PC-9 (cell line): Measurements from ENCODE around the gene RMC1. TPM values are rescaled to one million over a fixed set of nuclear protein-coding genes. Genes with fewer than 3 reads are reported as not detected.
A peak's percentile ranks its signal among the peaks of the same experiment; 100 is the strongest.

Experiments
- BruUV-seq: library from RNA; stranded (reverse); fragments of 400-500 nt; replicated peaks from 2 replicates; lab custom pipeline; 2021; lab: Mats Ljungman, UMichigan
- CTCF ChIA-PET: fragments of 300-600 bp; sonication (Branson Sonifier 250); formaldehyde crosslinking; loops from one replicate; lab custom pipeline; 2022; ENCODE audit warnings: antibody characterized with exemption; lab: Charles Lee
- POLR2A ChIA-PET: fragments of 300-600 bp; sonication (Branson Sonifier 250); formaldehyde crosslinking; loops from one replicate; lab custom pipeline; 2022; ENCODE audit warnings: antibody characterized with exemption; ENCODE audit not compliant: unreplicated experiment; lab: Charles Lee
- DNase-seq, 2 experiments: peaks; one replicate each; pipeline versions ENCODE4 v3.0.0 to v3.0.0-alpha.2; 2015 to 2022; ENCODE audit warnings: mixed read lengths in 1 of 2
- H2AFZ ChIP-seq: fragments of 200-600 bp; sonication (generic); 2 replicates; pipeline ENCODE4 v1.8.1; 2017; ENCODE audit warnings: antibody characterized with exemption
- H3F3A ChIP-seq: fragments of 200-600 bp; sonication (generic); 2 replicates; pipeline ENCODE4 v1.8.1; 2017; ENCODE audit warnings: antibody characterized with exemption, mild to moderate bottlenecking, low read depth; ENCODE audit not compliant: insufficient read depth
- H3K27ac ChIP-seq: fragments of 200-600 bp; sonication (generic); 2 replicates; pipeline ENCODE4 v1.6.1; 2016; ENCODE audit warnings: mixed run types
- H3K27me3 ChIP-seq: fragments of 200-600 bp; sonication (generic); 2 replicates; pipeline ENCODE4 v1.6.1; 2016; ENCODE audit warnings: low read depth, mixed run types; ENCODE audit not compliant: insufficient read depth
- H3K36me3 ChIP-seq: fragments of 200-600 bp; sonication (generic); 2 replicates; pipeline ENCODE4 v1.6.1; 2016; ENCODE audit warnings: low read depth, mixed run types
- H3K4me1 ChIP-seq: fragments of 200-600 bp; sonication (generic); replicated peaks from 2 replicates; pipeline ENCODE4 v1.6.1; 2016; ENCODE audit warnings: mixed run types; ENCODE audit not compliant: insufficient read depth
- H3K4me2 ChIP-seq: fragments of 200-600 bp; sonication (generic); 2 replicates; pipeline ENCODE4 v1.6.1; 2017; ENCODE audit warnings: mixed run types
- H3K4me3 ChIP-seq: fragments of 200-600 bp; sonication (generic); 2 replicates; pipeline ENCODE4 v1.6.1; 2016; ENCODE audit warnings: mixed run types
- H3K79me2 ChIP-seq: fragments of 200-600 bp; sonication (generic); 2 replicates; pipeline ENCODE4 v1.6.1; 2017; ENCODE audit warnings: low read depth, mixed run types
- H3K9me2 ChIP-seq: fragments of 200-600 bp; sonication (generic); 2 replicates; pipeline ENCODE4 v1.8.1; 2017; ENCODE audit warnings: mild to moderate bottlenecking; ENCODE audit not compliant: insufficient read depth
- H3K9me3 ChIP-seq: fragments of 200-600 bp; sonication (generic); 2 replicates; pipeline ENCODE4 v1.8.1; 2016; ENCODE audit warnings: low read depth; ENCODE audit not compliant: insufficient read depth
- H4K20me1 ChIP-seq: fragments of 200-600 bp; sonication (generic); 2 replicates; pipeline ENCODE4 v1.8.1; 2017; ENCODE audit not compliant: insufficient read depth
- EZH2 ChIP-seq: fragments of 200-600 bp; sonication (generic); IDR thresholded peaks from 2 replicates; pipeline ENCODE4 v1.8.0; 2017; ENCODE audit warnings: antibody characterized with exemption, low read depth
- intact Hi-C: fragments of 100-400 bp; cut with micrococcal nuclease; formaldehyde crosslinking; loops from one replicate; pipeline ENCODE4 v1.10.0; 2022; ENCODE audit not compliant: unreplicated experiment
- total RNA-seq: library from RNA; stranded (reverse); gene quantifications from 2 replicates; pipeline ENCODE4 v1.2.3, GENCODE V29; 2021
- TF ChIP-seq, protein P1 (sequence below): fragments of 200-600 bp; sonication (generic); conservative IDR thresholded peaks from 2 replicates; pipeline ENCODE4 v1.6.1; 2017; ENCODE audit warnings: mixed run types, antibody characterized with exemption, mild to moderate bottlenecking, moderate library complexity

Gene RMC1
- total RNA-seq, 1 experiment from 2014 or later: 19.6 TPM

DNA sequence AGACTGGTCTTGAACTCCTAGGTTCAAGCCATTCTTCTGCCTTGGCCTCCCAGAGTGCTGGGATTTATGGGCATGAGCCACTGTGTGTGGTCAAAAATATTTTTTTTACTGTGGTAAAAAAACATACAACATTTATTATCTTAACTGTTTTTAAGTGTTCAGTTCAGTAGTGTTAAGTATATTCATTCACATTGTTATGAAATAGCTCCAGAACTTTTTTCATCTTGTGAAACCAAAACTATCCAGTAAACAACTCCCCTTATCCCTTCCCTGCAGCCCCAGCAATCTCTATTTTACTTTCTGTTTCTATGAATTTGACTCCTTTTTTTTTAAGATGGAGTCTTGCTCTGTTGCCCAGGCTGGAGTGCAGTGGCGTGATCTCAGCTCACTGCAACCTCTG, 9.3 kb downstream of the RMC1 start:
- no peaks in the 10 kb centered on the region for H3K9me2 ChIP-seq
- H3K36me3 ChIP-seq: no peaks in the 10 kb centered on the region
- TF ChIP-seq, protein P1, sequence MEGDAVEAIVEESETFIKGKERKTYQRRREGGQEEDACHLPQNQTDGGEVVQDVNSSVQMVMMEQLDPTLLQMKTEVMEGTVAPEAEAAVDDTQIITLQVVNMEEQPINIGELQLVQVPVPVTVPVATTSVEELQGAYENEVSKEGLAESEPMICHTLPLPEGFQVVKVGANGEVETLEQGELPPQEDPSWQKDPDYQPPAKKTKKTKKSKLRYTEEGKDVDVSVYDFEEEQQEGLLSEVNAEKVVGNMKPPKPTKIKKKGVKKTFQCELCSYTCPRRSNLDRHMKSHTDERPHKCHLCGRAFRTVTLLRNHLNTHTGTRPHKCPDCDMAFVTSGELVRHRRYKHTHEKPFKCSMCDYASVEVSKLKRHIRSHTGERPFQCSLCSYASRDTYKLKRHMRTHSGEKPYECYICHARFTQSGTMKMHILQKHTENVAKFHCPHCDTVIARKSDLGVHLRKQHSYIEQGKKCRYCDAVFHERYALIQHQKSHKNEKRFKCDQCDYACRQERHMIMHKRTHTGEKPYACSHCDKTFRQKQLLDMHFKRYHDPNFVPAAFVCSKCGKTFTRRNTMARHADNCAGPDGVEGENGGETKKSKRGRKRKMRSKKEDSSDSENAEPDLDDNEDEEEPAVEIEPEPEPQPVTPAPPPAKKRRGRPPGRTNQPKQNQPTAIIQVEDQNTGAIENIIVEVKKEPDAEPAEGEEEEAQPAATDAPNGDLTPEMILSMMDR: no peak
- TF ChIP-seq EZH2: no peak
- H3F3A ChIP-seq: no peaks in the 10 kb centered on the region; the same call in 1 of the 2 replicates
- no peak overlapping the region for H2AFZ ChIP-seq
- no peak overlapping the region for H3K4me2 ChIP-seq
- intact Hi-C loops: no loop called here
- POLR2A ChIA-PET: interaction anchor here (0.7 kb wide), 1 partner anchor 861 kb away, joined by 5 read pairs; no protein-coding TSS in a partner anchor
- CTCF ChIA-PET: no interaction called here
- no peak overlapping the region for H3K4me3 ChIP-seq
- DNase-seq: no peak
- no peaks in the 10 kb centered on the region for H3K79me2 ChIP-seq
- no peak overlapping the region for H3K27ac ChIP-seq
- BruUV-seq: no TSS peak
- no peaks in the 10 kb centered on the region for H3K9me3 ChIP-seq
- no peaks in the 10 kb centered on the region for H3K27me3 ChIP-seq
- no peaks in the 10 kb centered on the region for H3K4me1 ChIP-seq
- no peaks in the 10 kb centered on the region for H4K20me1 ChIP-seq

DNA sequence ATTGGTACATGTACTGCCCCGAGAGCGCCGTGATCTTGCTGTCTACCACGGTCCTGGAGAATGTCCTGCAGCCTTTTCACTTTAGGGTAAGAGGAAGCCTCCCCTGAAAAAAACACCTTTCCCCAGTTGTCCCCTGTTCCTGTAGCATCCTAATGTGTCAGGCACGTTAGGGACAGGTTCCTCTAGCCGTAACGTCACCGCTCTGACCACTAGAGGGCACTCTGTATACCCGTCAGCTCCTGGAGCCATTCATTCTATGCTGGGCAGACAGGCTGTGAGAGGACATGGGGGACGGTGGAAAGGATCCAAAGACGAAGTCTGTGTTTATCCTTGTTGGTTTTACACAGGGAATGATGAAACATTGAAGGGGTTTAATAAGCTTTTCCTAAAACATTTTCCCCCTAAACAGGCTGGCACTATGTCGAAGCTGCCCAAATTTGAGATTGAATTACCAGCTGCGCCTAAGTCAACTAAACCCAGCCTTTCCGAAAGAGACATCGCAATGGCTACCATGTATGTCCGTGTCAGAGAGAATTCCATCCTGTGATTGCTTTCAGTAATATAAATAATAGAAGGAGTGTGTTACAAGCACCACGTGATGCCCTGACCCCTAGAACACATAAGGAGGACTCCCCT, 12.7 kb downstream of the RMC1 start:
- Histone ChIP-seq H3F3A (no peaks in the 10 kb centered on the region; the same call in 1 of the 2 replicates), H3K4me2 (no peak overlapping the region), H3K9me3 (no peaks in the 10 kb centered on the region), H3K4me1 (no peaks in the 10 kb centered on the region), H4K20me1 (no peaks in the 10 kb centered on the region), H3K27me3 (no peaks in the 10 kb centered on the region), H3K79me2 (no peaks in the 10 kb centered on the region), H3K27ac (no peak overlapping the region), H2AFZ (no peak overlapping the region), H3K36me3 (0 out of 2 replicates have a peak, but pooled peaks cover 4% of the 10 kb centered on the region), H3K4me3 (no peak overlapping the region), H3K9me2 (no peaks in the 10 kb centered on the region)
- POLR2A ChIA-PET: interaction anchor here (0.7 kb wide), 1 partner anchor 483 kb away, joined by 8 read pairs; no protein-coding TSS in a partner anchor
- peak; percentile 48 to 58 for DNase-seq
- no TSS peak for BruUV-seq
- TF ChIP-seq EZH2: no peak
- TF ChIP-seq, protein P1: peak; percentile 80
- intact Hi-C loops: loop anchor here (1.0 to 5.0 kb wide), 5 partner anchors 71 to 601 kb away; partner anchors contain the start of gene NPC1
- CTCF ChIA-PET: interaction anchor here (0.5 kb wide), 1 partner anchor 403 kb away, joined by 4 read pairs; no protein-coding TSS in a partner anchor

DNA sequence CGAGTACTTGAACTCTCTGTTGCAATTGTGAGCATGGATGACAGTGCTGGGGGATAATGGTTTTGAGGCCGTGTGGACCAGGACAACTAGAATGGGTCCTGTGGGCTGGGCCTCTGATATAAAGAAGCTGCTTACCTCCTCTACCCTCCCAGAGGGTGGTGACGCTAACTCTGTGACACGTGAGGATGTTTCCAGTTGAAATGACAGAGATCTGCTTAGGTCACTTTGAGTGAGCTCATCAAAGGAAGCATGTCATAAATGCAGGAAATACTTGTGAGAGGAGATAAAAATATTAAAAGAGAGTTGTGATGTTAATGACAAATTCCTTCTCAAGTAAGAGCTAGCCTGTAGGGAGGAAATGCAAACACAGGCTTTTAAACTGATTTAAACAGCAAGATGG, 16.4 kb downstream of the RMC1 start:
- no peaks in the 10 kb centered on the region for H3K9me3 ChIP-seq
- H3K4me1 ChIP-seq: no peaks in the 10 kb centered on the region
- POLR2A ChIA-PET: interaction anchor here (0.6 kb wide), 1 partner anchor 619 kb away, joined by 3 read pairs; no protein-coding TSS in a partner anchor
- intact Hi-C loops: loop anchor here (5.0 kb wide), 3 partner anchors 68 to 598 kb away; partner anchors contain the start of gene NPC1
- no peak overlapping the region for H3K4me2 ChIP-seq
- no peak overlapping the region for H2AFZ ChIP-seq
- no peak for DNase-seq
- no TSS peak for BruUV-seq
- H3K4me3 ChIP-seq: no peak overlapping the region
- CTCF ChIA-PET: no interaction called here
- H3K9me2 ChIP-seq: no peaks in the 10 kb centered on the region
- TF ChIP-seq EZH2: no peak
- TF ChIP-seq, protein P1: no peak
- no peaks in the 10 kb centered on the region for H3K27me3 ChIP-seq
- H4K20me1 ChIP-seq: no peaks in the 10 kb centered on the region
- H3K27ac ChIP-seq: no peak overlapping the region
- H3F3A ChIP-seq: no peaks in the 10 kb centered on the region; the same call in 1 of the 2 replicates
- H3K36me3 ChIP-seq: 0 out of 2 replicates have a peak, but pooled peaks cover 4% of the 10 kb centered on the region
- no peaks in the 10 kb centered on the region for H3K79me2 ChIP-seq
